K562 (cell line): ENCODE data around the gene SRGAP3. TPM values are rescaled to one million over a fixed set of nuclear protein-coding genes. Genes with fewer than 3 reads are reported as not detected.

Experiments used
- ATAC-seq: fragments of 200-7000 bp; cut with Tn5 transposase; 3 replicates; pipeline ENCODE4 v1.9.1; 2020; ENCODE audit warnings: moderate library complexity
- BruUV-seq: library from RNA; stranded (reverse); fragments of 400-500 nt; replicated peaks from 2 replicates; lab custom pipeline; 2021; lab: Mats Ljungman, UMichigan
- CTCF ChIA-PET: fragments of 300-600 bp; formaldehyde crosslinking; extraction: SDS; loops from one replicate; lab custom pipeline; 2021; ENCODE audit warnings: low intra/inter-chr PET ratio; lab: Yijun Ruan, JAX
- POLR2A ChIA-PET: fragments of 300-600, 350-650 bp; sonication (Branson Sonifier 250); formaldehyde crosslinking; extraction: SDS; loops from one replicate; lab custom pipeline; 2021; ENCODE audit warnings: antibody characterized with exemption, inconsistent platforms; lab: Yijun Ruan, JAX
- DNase-seq, 4 experiments: peaks; one replicate each; pipeline versions ENCODE4 v3.0.0 to v3.0.0-alpha.2; 2011 to 2018; ENCODE audit warnings: low spot score in 3 of 4, mixed read lengths in 3 of 4; ENCODE audit errors: extremely low read depth in 1 of 4
- FAIRE-seq: peaks from 2 replicates; lab custom pipeline; 2011; peaks lifted over from hg19 to GRCh38; lab: Jason Lieb, UNC
- H2AFZ ChIP-seq: 2 replicates; pipeline ENCODE4 v1.6.0; 2011; ENCODE audit warnings: low read depth, low read length, control low read depth, inconsistent platforms
- H3K27ac ChIP-seq: fragments of 200-600 bp; 3 replicates; pipeline ENCODE4 v1.8.0; 2011; ENCODE audit warnings: low read depth, mild to moderate bottlenecking, control low read depth, inconsistent platforms, low read length, moderate library complexity, mixed read lengths; ENCODE audit errors: extremely low read depth
- H3K27me3 ChIP-seq, 2 experiments: fragments of 300-600 bp in 1 of 2; 2 replicates in 1 of 2; 3 replicates in 1 of 2; pipeline versions ENCODE4 v1.6.0 to v1.8.0; 2011; ENCODE audit warnings: inconsistent platforms in 2 of 2, low read length in 2 of 2, mild to moderate bottlenecking in 1 of 2, mixed read lengths in 1 of 2, moderate library complexity in 1 of 2; ENCODE audit not compliant: control insufficient read depth in 2 of 2, insufficient read depth in 2 of 2
- H3K36me3 ChIP-seq: fragments of 300-600 bp; 3 replicates; pipeline ENCODE4 v1.8.0; 2011; ENCODE audit warnings: mild to moderate bottlenecking, low read length, inconsistent platforms; ENCODE audit not compliant: control insufficient read depth, insufficient read depth
- H3K4me1 ChIP-seq, 2 experiments: fragments of 200-600 bp in 1 of 2; replicated peaks in 1 of 2; 2 replicates in 1 of 2; 3 replicates in 1 of 2; pipeline versions ENCODE4 v1.5.1 to v1.8.0; 2011; ENCODE audit warnings: inconsistent platforms in 2 of 2, low read length in 2 of 2, mild to moderate bottlenecking in 1 of 2, mixed read lengths in 1 of 2, moderate library complexity in 1 of 2; ENCODE audit not compliant: control insufficient read depth in 2 of 2, insufficient read depth in 2 of 2
- H3K4me2 ChIP-seq: 2 replicates; pipeline ENCODE4 v1.6.1; 2011; ENCODE audit warnings: low read length, control low read depth, inconsistent platforms, mixed read lengths; ENCODE audit not compliant: insufficient read depth
- H3K4me3 ChIP-seq: fragments of 200-600 bp; sonication (generic), shearing (Covaris generic); 2 replicates; pipeline ENCODE4 v1.5.1; 2016; ENCODE audit warnings: control low read depth, inconsistent platforms
- H3K79me2 ChIP-seq: fragments of 200-600 bp; 3 replicates; pipeline ENCODE4 v1.8.0; 2011; ENCODE audit warnings: low read length, inconsistent platforms; ENCODE audit not compliant: control insufficient read depth, insufficient read depth
- H3K9ac ChIP-seq, 2 experiments: 2 replicates each; pipeline versions ENCODE4 v1.6.0 to v1.6.1; 2011; ENCODE audit warnings: low read depth in 2 of 2, low read length in 2 of 2, control low read depth in 1 of 2, inconsistent platforms in 1 of 2, mild to moderate bottlenecking in 1 of 2, mixed read lengths in 1 of 2; ENCODE audit not compliant: insufficient read depth in 1 of 2
- H3K9me1 ChIP-seq: one replicate; pipeline ENCODE4 v1.6.0; 2011; ENCODE audit warnings: inconsistent platforms, mild to moderate bottlenecking, low read length, moderate library complexity; ENCODE audit not compliant: control insufficient read depth, insufficient read depth
- H3K9me3 ChIP-seq: replicated peaks from 2 replicates; pipeline ENCODE4 v1.5.1; 2011; ENCODE audit warnings: low read depth, low read length, inconsistent platforms; ENCODE audit not compliant: control insufficient read depth, insufficient read depth
- H4K20me1 ChIP-seq: replicated peaks from 2 replicates; pipeline ENCODE4 v1.6.1; 2011; ENCODE audit warnings: low read length, inconsistent platforms, mixed read lengths; ENCODE audit not compliant: control insufficient read depth, insufficient read depth
- CREM ChIP-seq: IDR thresholded peaks from 2 replicates; pipeline ENCODE4 v1.6.1; 2014; ENCODE audit warnings: antibody characterized with exemption, low read depth
- EHMT2 ChIP-seq: fragments of 450-650 bp; IDR thresholded peaks from 2 replicates; pipeline ENCODE4 v1.6.1; 2018; ENCODE audit warnings: antibody characterized with exemption
- EWSR1 ChIP-seq: fragments of 450-650 bp; IDR thresholded peaks from 2 replicates; pipeline ENCODE4 v1.6.1; 2018; ENCODE audit warnings: borderline replicate concordance, mild to moderate bottlenecking, low read depth, moderate library complexity; ENCODE audit not compliant: partially characterized antibody
- HMG20A ChIP-seq: fragments of 450-650 bp; formaldehyde crosslinking; conservative IDR thresholded peaks from 2 replicates; pipeline ENCODE4 v1.4.0; 2020; ENCODE audit warnings: mild to moderate bottlenecking, mixed read lengths
- HNRNPUL1 ChIP-seq: fragments of 200-400 bp; formaldehyde crosslinking; IDR thresholded peaks from 2 replicates; pipeline ENCODE4 v1.6.1; 2017; ENCODE audit warnings: low read length
- MCM7 ChIP-seq, 2 experiments: fragments of 450-650 bp; IDR thresholded peaks; 2 replicates each; pipeline ENCODE4 v1.6.1; 2016 to 2018
- POU5F1 ChIP-seq: fragments of 150-350 bp; IDR thresholded peaks from 2 replicates; pipeline ENCODE4 v1.6.1; 2014; ENCODE audit warnings: borderline replicate concordance, low read length, low read depth, mild to moderate bottlenecking; ENCODE audit not compliant: partially characterized antibody
- PTBP1 ChIP-seq: fragments of 200-400 bp; formaldehyde crosslinking; IDR thresholded peaks from 2 replicates; pipeline ENCODE4 v1.6.1; 2017; ENCODE audit warnings: low read depth, low read length
- RBM34 ChIP-seq: fragments of 200-400 bp; formaldehyde crosslinking; IDR thresholded peaks from 2 replicates; pipeline ENCODE4 v1.6.1; 2018; ENCODE audit warnings: low read length, borderline replicate concordance; ENCODE audit not compliant: insufficient read depth
- RNF2 ChIP-seq: sonication (generic); IDR thresholded peaks from 2 replicates; pipeline ENCODE4 v1.6.1; 2016
- TBL1XR1 ChIP-seq, 2 experiments: IDR thresholded peaks; 2 replicates each; pipeline ENCODE4 v1.6.1; 2012; ENCODE audit warnings: improper control_type of control experiment in 2 of 2, low read length in 2 of 2, mild to moderate bottlenecking in 1 of 2
- TCF7L2 ChIP-seq: fragments of 150-350 bp; IDR thresholded peaks from 2 replicates; pipeline ENCODE4 v1.6.1; 2016; ENCODE audit warnings: low read depth, mild to moderate bottlenecking, low read length, moderate library complexity
- YY1 ChIP-seq, 3 experiments: IDR thresholded peaks; 2 replicates each; pipeline ENCODE4 v1.6.1; 2011; ENCODE audit warnings: low read length in 2 of 3, mild to moderate bottlenecking in 2 of 3, moderate library complexity in 2 of 3, borderline replicate concordance in 1 of 3, control low read depth in 1 of 3, low read depth in 1 of 3; ENCODE audit not compliant: insufficient read depth in 3 of 3, insufficient replicate concordance in 2 of 3, control insufficient read depth in 1 of 3, insufficient read length in 1 of 3; ENCODE audit errors: extremely low read depth in 1 of 3
- ZBTB17 ChIP-seq: fragments of 450-650 bp; formaldehyde crosslinking; IDR thresholded peaks from 2 replicates; pipeline ENCODE4 v1.4.0; 2020; ENCODE audit warnings: mild to moderate bottlenecking
- ZC3H4 ChIP-seq: sonication (generic); formaldehyde crosslinking; IDR thresholded peaks from 2 replicates; pipeline ENCODE4 v1.9.0; 2021; ENCODE audit warnings: missing genetic modification reagents, borderline replicate concordance
- ZNF584 ChIP-seq: fragments of 200-800 bp; sonication (Bioruptor generic); IDR thresholded peaks from 2 replicates; pipeline ENCODE4 v1.6.1; 2016; ENCODE audit warnings: low read depth, mild to moderate bottlenecking, missing genetic modification characterization, missing compliant biosample characterization
- ZNF696 ChIP-seq: fragments of 250-450 bp; sonication (Bioruptor Pico); conservative IDR thresholded peaks from 2 replicates; pipeline ENCODE4 v1.4.0; 2020; ENCODE audit warnings: mild to moderate bottlenecking, moderate library complexity
- ZNF778 ChIP-seq: fragments of 450-650 bp; formaldehyde crosslinking; IDR thresholded peaks from 2 replicates; pipeline ENCODE4 v1.4.0; 2020; ENCODE audit warnings: mild to moderate bottlenecking, moderate library complexity
- WGBS: fragments of 100-300 bp; shearing (Covaris generic); methylation state at CpG from one replicate; pipeline ENCODE4 v1.1.6; 2016; ENCODE audit warnings: low coverage, mixed read lengths; ENCODE audit not compliant: insufficient coverage; ENCODE audit errors: missing lambda C conversion rate; 5-methylcytosine and 5-hydroxymethylcytosine counted together
- in situ Hi-C: fragments of 300-500 bp; cut with MboI; formaldehyde crosslinking; loops from 4 replicates; pipeline ENCODE4 v1.15.0; 2018; ENCODE audit warnings: inconsistent platforms, mixed read lengths
- intact Hi-C: fragments of 100-400 bp; cut with micrococcal nuclease; formaldehyde crosslinking; loops from 2 replicates; pipeline ENCODE4 v1.14.2; 2022
- polyA plus RNA-seq, 8 experiments: library from polyadenylated mRNA; depleted of rRNA in 4 of 8; stranded (reverse) in 5 of 8; unstranded in 3 of 8; fragments of >200 nt; fragmentation: Nextera tagmentation in 2 of 8; fragmentation: Illumina TruSeq in 1 of 8; extraction: Ambion mirVana in 2 of 8; extraction: Trizol in 1 of 8; gene quantifications; 2 replicates each; pipeline versions ENCODE4 v1.2.1 to v1.2.3, GENCODE V29; 2011 to 2014; ENCODE audit warnings: inconsistent platforms in 1 of 8, missing spikeins in 1 of 8
- total RNA-seq, 7 experiments: library from RNA; depleted of rRNA in 6 of 7; stranded (reverse); fragments of >200 nt in 6 of 7; fragmentation: Illumina TruSeq in 2 of 7; extraction: Trizol in 2 of 7; gene quantifications; 2 replicates each; pipeline versions ENCODE4 v1.2.1 to v1.2.3, GENCODE V29; 2011 to 2021; ENCODE audit warnings: low replicate concordance in 1 of 7
- TF ChIP-seq, protein P1 (sequence below): fragments of 450-650 bp; formaldehyde crosslinking; IDR thresholded peaks from 2 replicates; pipeline ENCODE4 v1.4.0; 2020; ENCODE audit warnings: mild to moderate bottlenecking, moderate library complexity
- TF ChIP-seq, protein P2 (sequence below): fragments of 250-450 bp; sonication (Bioruptor Pico); IDR thresholded peaks from 2 replicates; pipeline ENCODE4 v1.9.0; 2021; ENCODE audit warnings: mild to moderate bottlenecking

SRGAP3 gene
- total and polyA plus RNA-seq, 9 of the 15 experiments (the other 6 are each of a cell fraction or from before 2014, with no cell fraction given), result 0.11 to 0.85 (median 0.35) TPM; not detected in 2

- TF ChIP-seq YY1 (IDR thresholded peaks at IDR 0.05; ENCODE audit: borderline replicate concordance in 1 of 3, control insufficient read depth in 1 of 3, extremely low read depth in 1 of 3, insufficient read depth in 3 of 3, insufficient read length in 1 of 3, insufficient replicate concordance in 2 of 3, low read depth in 1 of 3, low read length in 2 of 3) (no peak), CREM (no peak), ZNF584 (CRISPR knock-in tag) (no peak)
- TF ChIP-seq, protein P1, sequence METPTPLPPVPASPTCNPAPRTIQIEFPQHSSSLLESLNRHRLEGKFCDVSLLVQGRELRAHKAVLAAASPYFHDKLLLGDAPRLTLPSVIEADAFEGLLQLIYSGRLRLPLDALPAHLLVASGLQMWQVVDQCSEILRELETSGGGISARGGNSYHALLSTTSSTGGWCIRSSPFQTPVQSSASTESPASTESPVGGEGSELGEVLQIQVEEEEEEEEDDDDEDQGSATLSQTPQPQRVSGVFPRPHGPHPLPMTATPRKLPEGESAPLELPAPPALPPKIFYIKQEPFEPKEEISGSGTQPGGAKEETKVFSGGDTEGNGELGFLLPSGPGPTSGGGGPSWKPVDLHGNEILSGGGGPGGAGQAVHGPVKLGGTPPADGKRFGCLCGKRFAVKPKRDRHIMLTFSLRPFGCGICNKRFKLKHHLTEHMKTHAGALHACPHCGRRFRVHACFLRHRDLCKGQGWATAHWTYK (CRISPR knock-in tag), result no peak
These were observed 204.1 kb downstream of the SRGAP3 start (continued) for GRCh38 chr3:9045371-9045770.

- Histone ChIP-seq H3K9me1 (no peaks in the 10 kb centered on the region), H3K79me2 (no peaks in the 10 kb centered on the region), H3K9me3 (no peaks in the 10 kb centered on the region), H3K9ac (no peak overlapping the region), H3K36me3 (no peaks in the 10 kb centered on the region)
- no peak for TF ChIP-seq TCF7L2
- no peak for TF ChIP-seq MCM7 (IDR thresholded peaks at IDR 0.05)
- no peak for TF ChIP-seq ZC3H4 (CRISPR knock-in tag)
- TF ChIP-seq RNF2, result no peak
- TF ChIP-seq ZNF696 (CRISPR knock-in tag), result no peak
- TF ChIP-seq HNRNPUL1, result no peak
- TF ChIP-seq ZBTB17 (CRISPR knock-in tag), result no peak
- no peak for TF ChIP-seq TBL1XR1 (IDR thresholded peaks at IDR 0.05; ENCODE audit: low read length in 2 of 2)
- no peak for TF ChIP-seq POU5F1
- no peak for TF ChIP-seq EWSR1
- TF ChIP-seq PTBP1, result no peak
- TF ChIP-seq, protein P2, sequence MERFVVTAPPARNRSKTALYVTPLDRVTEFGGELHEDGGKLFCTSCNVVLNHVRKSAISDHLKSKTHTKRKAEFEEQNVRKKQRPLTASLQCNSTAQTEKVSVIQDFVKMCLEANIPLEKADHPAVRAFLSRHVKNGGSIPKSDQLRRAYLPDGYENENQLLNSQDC (CRISPR knock-in tag), result no peak
- TF ChIP-seq RBM34, result no peak
- no peak for TF ChIP-seq HMG20A (CRISPR knock-in tag)
- no peak for TF ChIP-seq ZNF778
- no peak for TF ChIP-seq EHMT2
- TF ChIP-seq, all 486 proteins: peak for 0
- no peak overlapping the region for H3K4me3 ChIP-seq
- H4K20me1 ChIP-seq, result peaks cover 6% of the 10 kb centered on the region; the same call in 1 of the 2 replicates
- CTCF ChIA-PET, result no interaction called here
- ATAC-seq, result no peak
- no peak overlapping the region for H3K4me2 ChIP-seq
- no peak for FAIRE-seq
- POLR2A ChIA-PET, result no interaction called here
- H2AFZ ChIP-seq, result no peak overlapping the region
- intact Hi-C loops, result no loop called here
- no peak overlapping the region for H3K27ac ChIP-seq
- DNase-seq, result no peak
- WGBS, result 0% methylated on average over 6 of the region's 6 CpGs
- BruUV-seq, result no TSS peak
- H3K4me1 ChIP-seq, result no peaks in the 10 kb centered on the region
- in situ Hi-C loops, result no loop called here
- peaks cover 37 to 47% of the 10 kb centered on the region in 2 experiments for H3K27me3 ChIP-seq
These were observed 206.4 kb downstream of the SRGAP3 start for GRCh38 chr3:9043063-9043462.
